Stimulated activated CD8-positive, alpha-beta memory T cell treated with anti-CD3 and anti-CD28 coated beads, Interleukin-4, amount 100 ng/mL, for 24 hours (primary cell): ENCODE results near the gene CD244.
"Not testable (repeated sequence)": the region's sequence is repeated elsewhere in the genome, so short reads cannot be mapped to it uniquely, and the experiment has no call there.

Source experiments
- DNase-seq: peaks from one replicate; pipeline ENCODE4 v3.0.0-alpha.2; 2020; ENCODE audit warnings: low read depth

The CD244 gene

DNA sequence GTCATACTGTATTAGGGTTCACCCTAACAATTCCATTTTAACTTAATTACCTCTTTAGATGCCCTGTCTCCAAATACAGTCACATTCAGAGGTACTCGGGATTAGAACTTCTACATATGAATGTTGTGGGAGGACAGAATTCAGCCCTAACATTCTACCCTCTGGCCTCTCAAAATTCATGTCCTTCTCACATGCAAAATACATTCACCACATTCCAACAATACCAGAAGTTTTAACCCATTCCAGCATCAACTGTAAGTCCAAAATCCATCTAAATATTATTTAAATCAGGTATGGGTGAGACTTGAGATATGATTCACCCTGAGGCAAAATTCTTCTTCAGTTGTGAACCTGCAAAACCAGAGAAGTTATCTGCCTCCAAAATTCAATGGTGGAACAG lies 52.2 kb downstream of the CD244 start:
- DNase-seq: no peak

DNA sequence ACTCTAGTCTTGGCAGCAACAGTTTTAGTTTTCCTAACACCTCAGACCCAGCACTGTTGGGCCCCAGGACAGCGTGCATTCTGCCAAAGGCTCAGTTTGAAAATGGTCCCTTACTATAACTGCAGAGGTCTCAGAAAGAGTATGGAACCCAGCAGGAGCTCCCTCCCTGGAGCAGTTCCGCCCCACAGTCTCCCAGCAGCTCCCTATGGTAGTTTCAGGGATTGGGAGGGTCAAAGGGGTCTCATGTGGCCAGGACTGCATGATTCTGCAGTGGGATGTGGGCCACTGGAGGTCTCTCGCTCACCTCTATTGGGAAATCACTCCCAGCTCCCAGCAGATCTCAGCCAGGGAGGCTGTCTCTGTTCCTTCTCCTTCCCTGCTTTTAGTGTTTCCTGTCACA lies 54.4 kb downstream of the CD244 start:
- no peak for DNase-seq

DNA sequence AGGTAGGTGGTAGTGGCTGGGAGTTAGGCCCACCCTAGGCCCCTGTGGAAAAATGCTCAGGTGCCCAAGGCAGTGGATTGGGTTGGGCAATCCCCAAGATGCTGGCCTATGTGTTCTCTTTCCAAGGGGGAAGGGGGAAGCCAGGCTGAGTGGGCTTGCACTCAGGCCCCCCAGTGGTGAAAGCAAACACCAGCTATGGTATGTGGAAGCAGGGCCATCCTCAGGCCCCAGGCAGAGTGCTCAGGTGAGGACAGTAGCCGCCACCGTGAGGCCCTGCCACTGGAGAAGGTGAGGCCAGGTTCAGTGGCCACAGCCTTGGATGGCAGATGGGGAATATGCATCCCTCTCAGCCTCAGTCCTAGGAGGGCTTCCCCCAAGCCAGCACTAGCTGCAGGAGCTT lies 54.9 kb downstream of the CD244 start:
- no peak for DNase-seq

DNA sequence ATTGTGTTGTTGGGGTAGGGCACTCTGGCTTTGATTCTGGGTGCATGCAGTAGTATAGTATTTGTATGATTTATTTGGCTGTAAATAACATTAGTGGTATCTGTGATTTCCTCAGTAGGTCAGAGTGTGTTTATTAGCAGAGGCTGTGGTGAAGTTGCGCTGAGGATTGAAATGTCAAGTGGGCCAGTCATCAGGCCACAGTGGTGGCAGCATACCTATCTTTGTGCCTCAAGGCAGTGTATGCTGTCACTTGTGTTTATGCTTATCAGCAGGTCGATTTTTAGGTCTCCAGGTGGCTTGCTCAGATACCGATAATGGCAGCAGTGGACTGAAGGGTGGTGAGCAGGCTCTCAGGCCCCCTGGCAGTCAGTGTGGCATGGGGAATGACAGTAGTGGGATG lies 55.4 kb downstream of the CD244 start:
- no peak for DNase-seq

DNA sequence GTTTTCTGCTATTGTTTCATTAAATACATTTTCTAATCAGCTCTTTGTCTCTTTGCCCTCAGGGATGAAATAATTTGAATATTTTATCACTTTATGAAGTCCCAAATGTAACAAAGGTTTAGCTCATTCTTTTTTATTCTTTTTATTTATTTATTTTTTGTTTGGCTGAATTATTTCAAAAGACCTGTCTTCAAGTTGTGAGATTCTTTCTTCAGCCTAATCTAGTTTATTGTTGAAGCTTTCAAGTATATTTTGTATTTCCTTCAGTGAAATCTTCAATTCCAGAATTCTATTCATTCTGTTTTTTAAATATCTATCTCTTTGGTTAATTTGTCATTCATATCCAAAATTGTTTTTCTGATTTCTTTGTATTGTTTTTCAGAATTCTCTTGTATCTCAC lies 55.9 kb downstream of the CD244 start:
- DNase-seq: no peak

DNA sequence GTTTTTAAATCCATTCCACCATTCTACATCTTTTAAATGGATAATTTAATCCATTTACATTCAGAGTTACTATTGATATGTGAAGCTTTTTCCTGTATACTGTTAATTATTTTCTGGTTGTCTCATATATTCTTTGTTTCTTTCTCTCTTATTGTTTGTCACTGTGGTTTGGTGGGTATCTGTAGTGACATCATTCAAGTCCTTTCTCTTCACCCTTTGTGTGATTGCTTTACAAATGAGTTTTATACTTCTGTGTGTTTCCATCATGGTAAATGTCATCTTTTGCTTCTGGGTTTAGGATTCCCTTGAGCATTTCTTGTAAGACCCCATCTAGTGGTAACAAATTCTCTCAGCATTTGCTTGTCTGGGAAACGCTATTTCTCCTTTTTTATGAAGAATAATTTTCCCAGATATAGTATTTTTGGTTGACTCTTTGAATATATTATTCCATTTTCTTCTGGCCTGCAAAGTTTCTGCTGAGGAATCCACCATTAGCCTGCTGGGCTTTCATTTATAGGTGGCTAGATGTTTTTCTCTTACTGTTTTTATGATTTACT lies 56.5 kb downstream of the CD244 start:
- DNase-seq: no peak

DNA sequence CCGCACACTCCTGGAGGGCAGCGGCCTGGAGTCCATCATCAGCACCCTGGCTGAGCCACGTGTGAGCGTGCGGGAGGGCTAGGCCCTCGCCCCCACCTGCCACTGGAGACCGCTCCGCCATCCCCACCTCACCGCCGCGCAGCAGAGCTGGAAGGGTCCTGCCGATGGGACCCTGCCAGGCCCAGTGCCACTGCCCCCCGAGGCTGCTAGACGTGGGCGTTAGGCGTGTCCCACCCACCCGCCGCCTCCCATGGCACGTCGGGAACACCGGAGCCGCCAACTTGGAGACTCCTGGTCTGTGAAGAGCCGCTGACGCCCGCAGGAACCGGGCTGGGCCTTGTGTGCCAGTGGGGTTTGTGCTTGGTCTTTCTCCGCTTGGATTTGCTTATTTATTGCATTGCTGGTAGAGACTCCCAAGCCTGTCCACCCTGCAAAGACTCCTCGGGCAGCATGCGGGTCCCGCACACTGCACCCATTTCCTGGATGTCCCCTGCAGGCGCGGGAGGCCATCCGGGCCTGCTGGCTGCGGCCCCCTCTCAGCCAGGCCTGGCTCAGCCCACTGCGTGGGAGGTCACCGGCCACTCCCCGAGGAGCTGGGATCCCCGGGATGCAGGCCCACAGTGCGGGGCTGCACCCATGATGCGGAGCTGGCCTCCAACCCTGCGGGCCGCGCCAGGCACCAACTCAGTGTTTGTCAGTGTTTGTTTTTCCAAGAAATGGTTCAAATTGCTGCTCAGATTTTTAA lies 60.7 kb downstream of the CD244 start:
- no peak for DNase-seq

DNA sequence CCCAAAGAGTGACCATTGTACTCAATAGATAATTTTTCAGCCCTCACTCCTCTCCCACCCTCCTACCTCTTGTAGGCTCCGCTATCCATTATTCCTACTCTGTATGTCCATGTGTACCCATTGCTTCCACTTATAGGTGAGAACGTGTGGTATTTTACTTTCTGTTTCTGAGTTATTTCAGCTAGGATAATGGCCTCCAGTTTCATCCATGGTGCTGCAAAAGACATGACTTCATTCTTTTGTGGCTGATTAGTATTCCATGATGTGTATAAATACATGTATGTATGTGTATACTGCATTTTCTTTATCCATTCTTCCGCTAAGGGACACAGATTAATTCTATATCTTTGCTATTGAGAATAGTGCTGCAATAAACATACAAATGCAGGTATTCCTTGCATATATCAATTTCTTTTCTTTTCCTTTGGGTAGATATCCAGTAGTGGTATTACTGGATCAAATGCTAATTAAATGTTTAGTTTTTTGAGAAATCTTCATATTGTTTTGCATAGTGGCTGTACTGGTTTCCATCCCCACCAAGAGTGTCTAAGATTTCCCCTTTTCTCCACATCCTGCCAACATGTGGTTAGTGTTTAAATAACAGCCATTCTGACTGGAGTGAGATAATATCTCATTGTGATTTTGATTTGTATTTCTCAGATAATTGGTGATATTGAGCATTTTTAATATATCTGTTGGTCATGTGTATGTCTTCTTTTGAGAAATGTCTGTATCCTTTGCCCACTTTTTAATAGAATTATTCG lies 61.9 kb downstream of the CD244 start:
- no peak for DNase-seq

DNA sequence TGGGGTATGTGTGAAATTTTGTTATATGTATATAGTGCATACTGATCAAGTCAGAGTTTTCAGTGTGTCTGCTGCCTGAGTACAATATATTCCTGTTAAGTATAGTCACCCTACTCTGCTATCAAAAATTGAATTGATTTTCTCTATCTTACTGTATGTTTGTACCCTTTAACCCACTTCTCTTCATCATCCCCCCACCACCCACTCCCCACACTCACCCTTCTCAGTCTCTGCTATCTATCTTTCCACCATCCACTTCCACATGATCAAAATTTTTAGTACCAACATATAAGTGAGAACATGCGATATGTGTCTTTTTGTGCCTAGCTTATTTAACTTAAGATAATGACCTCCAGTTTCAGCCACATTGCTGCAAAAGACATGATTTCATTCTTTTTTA lies 62.5 kb downstream of the CD244 start:
- no peak for DNase-seq

DNA sequence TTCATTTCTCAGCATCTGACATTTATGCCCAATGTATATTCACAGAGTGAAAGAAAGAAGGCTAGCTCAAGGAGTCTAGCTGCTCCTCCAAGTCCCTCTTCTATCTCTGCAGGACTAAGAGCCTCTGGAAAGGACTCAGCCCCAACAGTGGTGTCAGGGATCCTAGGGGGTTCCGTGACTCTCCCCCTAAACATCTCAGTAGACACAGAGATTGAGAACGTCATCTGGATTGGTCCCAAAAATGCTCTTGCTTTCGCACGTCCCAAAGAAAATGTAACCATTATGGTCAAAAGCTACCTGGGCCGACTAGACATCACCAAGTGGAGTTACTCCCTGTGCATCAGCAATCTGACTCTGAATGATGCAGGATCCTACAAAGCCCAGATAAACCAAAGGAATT lies 63.0 kb downstream of the CD244 start:
- no peak for DNase-seq

DNA sequence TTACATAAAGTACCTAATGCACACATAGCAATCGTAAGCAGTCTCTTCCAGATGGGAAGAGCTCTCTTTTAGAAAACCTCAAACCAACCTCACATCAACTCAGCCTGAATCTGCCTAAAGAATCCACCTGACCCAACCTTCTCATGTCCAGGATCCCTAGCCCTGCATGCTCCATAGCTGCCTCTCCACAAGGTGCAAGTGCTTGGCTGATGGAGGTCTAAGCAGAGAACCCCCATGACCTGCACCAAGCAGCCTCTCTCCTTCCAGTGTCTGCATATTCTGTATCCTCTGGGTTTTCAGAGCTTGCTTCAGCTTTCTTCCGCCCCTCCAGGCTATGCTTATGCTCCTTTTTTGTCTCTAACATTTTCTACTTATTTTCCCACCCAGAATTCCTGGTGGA lies 64.2 kb downstream of the CD244 start:
- DNase-seq: no peak

DNA sequence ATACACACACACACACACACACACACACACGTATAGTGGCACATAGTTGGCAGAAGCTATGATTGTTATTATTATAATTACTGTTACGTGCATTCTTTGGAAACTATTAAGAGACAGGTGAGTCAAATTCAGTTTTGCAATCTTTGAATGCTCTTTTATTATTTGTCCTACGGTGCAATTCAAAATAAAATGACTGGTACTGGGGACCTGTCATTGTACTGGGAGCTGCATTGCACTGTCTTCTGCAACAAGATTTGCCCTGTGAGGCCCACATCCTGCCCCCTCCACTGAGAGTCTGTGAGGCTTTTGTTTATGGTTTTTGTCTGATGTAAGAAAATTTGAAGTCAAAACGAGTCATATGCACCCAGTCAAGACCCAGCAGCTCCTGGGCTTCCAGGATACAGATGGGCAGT lies 64.8 kb downstream of the CD244 start:
- no peak for DNase-seq

DNA sequence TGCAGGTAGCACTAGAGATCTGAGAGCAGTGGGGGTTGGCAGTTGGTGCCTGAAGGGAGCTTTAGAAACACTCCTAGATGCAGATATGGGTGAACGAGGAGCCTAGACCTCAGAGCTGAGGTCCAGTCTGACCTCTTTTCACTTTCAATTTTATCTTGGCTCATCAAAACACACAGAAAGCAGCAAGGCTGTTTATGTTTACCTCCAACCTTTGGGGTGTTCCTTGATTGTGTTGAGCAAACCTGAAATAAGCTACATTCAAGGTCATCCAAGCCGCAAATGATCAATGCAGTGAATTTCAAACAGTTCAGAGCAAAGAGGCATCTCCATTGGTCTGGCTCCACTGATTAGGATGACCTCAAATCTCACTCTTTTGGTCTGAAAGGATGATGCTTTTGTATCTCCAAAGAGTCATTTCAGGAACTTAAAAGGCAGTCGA lies 65.4 kb downstream of the CD244 start:
- no peak for DNase-seq

DNA sequence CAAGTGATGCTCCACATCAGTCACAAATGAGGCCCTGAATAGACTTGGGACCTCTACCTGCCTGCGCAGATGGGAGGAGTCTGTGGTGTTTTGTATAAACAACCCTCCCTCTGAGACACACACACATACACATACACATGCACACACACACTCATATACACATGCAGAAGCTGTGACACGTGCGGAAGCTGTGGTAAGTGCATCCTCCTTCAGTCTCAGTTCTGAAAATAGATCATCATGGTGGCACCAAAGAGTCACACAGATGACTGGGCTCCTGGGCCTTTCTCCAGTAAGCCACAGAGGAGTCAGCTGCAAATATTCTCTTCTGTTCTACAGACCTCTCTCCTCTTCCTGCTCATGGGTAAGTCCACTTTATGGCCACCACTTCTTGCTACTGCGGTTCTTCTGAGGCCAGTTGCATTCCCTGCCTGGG lies 66.7 kb downstream of the CD244 start, which contains the start of gene LY9:
LY9 (plus strand) TSS at position 224 of the 433 bp plus-strand sequence; CDS start at position 238, 14 bp downstream.
- DNase-seq: peak; percentile 52

DNA sequence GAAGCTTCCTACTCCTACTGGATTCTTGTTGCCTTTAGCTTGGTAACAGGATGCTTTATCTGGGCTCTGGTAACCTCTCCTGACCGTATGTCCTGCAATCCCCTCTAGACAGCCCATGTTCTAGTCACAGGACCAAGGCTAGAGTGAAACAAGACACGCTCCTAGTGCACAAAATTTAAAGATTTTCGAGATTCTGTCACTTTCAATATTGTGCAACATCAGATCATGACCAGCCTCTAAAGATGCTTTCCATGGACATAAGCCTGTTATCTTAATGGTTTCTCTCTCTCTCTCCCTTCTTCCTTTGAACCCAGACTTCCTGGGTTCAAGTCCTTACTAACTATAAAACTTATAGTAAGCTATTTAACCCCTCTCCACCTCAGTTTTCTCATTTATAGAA lies 68.3 kb downstream of the CD244 start:
- no peak for DNase-seq

DNA sequence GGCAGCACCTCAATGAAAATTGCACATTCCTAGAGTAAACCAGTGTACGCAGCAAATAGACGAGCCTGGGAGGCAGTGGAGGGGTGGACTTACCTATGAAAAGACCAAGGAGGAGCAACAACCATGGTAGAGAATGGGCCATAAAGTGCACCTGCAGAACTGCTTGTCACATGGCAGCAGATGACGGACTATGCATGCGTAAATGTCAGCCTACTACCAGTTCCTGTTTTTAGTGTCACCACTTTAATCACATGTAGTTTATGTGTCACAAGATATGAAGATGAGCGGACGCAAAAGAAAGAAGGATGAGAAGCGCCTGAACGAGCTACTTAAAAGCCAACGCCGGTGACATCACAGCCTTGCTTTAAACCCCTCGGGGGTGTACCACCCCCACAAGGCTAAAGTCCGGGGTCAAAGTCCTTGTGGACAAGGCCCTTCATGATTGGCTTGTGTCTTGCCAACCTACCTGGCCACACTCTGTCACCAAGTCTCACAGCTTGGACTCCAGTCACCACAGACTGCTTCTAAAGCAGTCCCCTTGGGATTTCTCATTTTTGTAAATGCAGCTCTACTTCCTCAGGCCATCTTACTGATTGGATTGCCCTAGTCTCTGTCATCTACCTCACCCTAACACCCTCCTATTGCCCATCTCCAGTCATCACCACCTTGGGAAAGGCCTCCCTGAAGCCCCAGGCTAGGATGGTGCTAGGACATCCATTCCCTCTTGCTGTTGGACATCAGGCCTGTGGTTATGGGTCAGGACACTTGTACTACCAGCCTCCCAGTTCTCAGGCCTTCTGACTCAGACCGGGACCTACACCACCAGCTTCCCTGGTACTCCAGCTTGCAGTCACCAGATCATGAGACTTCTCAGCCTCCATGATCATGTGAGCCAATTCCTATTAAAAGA lies 72.7 kb downstream of the CD244 start:
- no peak for DNase-seq

DNA sequence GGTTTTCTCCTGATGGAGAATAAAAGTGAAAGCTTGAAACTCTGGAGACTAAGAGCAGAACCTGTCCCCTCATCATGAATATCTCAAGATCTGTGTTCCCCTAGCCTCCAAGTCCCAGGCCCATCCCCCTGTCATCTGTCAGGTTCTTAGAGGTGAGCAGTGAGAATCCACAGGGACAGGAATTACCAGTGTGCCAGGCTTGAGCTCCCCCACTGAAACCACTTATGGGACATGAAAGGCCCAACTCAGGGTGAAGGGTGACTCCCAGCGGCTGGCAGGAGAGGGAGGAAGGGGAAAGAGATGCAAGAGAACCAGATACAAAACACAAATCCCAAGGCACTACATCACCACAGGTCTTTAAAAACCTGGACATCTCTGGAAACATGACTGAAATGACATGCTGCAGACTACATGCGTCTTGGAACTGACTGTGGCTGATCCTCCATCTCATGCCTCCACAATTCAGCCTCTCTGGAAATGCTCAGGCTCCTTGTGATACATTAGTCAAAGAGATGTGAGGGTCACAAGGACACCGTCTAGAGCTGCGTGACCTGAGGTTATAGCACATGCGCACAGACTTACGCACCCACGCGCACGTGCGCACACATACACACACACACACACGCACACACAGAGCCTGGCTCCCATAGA lies 73.5 kb downstream of the CD244 start:
- DNase-seq: no peak

DNA sequence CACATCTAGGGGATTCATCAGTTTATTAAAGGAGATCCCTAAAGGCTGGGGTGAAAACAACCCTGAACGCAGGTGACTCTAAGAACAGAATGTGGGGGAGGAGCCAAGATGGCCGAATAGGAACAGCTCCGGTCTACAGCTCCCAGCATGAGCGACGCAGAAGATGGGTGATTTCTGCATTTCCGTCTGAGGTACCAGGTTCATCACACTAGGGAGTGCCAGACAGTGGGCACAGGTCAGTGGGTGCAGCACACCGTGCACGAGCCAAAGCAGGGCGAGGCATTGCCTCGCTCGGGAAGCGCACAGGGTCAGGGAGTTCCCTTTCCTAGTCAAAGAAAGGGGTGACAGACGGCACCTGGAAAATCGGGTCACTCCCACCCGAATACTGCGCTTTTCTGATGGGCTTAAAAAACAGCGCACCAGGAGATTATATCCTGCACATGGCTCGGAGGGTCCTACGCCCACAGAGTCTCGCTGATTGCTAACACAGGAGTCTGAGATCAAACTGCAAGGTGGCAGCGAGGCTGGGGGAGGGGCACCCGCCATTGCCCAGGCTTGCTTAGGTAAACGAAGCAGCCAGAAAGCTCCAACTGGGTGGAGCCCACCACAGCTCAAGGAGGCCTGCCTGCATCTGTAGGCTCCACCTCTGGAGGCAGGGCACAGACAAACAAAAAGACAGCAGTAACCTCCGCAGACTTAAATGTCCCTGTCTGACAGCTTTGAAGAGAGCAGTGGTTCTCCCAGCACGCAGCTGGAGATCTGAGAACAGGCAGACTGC lies 79.5 kb downstream of the CD244 start:
- DNase-seq: not testable (repeated sequence)

DNA sequence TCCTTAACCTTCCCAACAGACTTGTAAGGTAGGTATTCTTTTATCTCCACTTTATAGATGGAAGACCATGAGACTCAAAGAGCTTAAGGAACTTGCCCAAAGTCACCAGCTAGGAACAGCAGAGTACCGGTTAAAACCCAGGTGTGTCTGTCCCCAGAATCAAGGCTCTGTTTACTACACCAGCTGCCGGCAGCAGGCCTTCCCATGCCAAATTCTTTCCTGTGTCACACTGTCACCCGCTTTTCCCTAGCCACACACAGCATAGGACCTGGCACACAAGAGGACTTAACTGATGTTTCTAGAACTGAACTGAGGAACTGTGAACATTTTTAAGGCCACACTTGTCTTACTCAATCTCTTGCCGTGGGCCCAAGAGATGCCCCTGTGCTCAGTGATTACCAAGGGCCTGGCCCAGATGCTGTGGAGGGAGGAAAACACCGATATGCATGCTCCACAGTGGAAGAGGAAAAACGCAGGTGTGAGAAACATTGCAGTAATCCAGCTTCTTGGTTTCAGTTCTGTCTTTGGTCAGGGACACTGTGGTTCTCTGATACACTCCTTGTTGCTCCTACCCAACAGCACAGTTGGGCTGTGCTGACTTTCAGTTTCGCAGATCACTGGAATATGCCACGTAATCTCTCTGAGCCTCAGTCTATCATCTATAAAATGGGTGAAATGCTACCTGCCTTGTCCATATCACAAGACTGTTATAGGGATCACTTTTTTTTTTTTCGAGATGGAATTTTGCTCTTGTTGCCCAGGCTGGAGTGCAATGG lies 80.6 kb downstream of the CD244 start:
- no peak for DNase-seq

DNA sequence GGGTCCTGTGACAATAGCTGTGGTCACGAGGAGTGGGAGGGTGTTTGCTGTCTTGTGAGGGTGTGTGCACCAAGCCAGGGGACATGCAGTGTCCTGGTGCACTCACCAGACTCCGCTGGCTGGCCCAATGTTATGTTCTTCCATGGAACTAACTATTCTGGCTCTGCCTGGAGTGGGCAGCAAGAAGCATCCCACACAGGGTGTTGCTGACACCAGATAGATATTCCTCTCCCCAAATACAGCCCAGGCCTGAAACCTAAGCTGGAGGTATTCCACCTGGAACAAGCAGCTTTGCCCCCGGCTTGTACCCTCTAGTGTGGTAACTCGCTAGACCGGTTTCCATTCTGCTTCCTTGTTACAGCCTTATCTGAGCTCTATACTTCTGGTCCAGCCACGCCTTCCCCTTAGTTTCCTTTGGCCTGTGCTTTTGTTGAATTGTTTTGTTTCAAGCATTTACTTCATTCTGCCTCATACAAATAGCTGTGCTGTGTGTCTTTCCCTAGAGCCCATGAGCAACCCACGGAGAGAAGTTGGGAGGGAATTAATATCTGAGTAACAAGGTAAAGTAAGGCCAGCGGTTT lies 81.4 kb downstream of the CD244 start:
- no peak for DNase-seq
